GM10248 (cell line): ENCODE data around the gene ASB7.

ENCODE experiments used
- CTCF ChIA-PET: fragments of 300-600 bp; sonication (Branson Sonifier 250); formaldehyde crosslinking; extraction: SDS; loops from one replicate; lab custom pipeline; 2021; ENCODE audit warnings: antibody characterized with exemption; lab: Yijun Ruan, JAX
- POLR2A ChIA-PET: fragments of 350-650 bp; sonication (Branson Sonifier 250); formaldehyde crosslinking; extraction: SDS; loops from one replicate; lab custom pipeline; 2020; ENCODE audit warnings: antibody characterized with exemption; lab: Yijun Ruan, JAX
- DNase-seq: peaks from one replicate; pipeline ENCODE4 v3.0.0; 2012; ENCODE audit errors: extremely low spot score
- CTCF ChIP-seq: IDR thresholded peaks from 2 replicates; pipeline ENCODE4 v1.5.1; 2012; ENCODE audit warnings: mild to moderate bottlenecking, low read depth; ENCODE audit errors: extremely low read depth, missing control alignments, control extremely low read depth

ASB7 gene

GRCh38 chr15:100615801-100616200 lies 13.4 kb downstream of the ASB7 start:
- ChIA-PET CTCF (interaction anchor here (1.0 to 1.5 kb wide), 4 partner anchors 20 to 302 kb away, joined by 3 to 4 read pairs (median 4); no protein-coding TSS in a partner anchor), POLR2A (no interaction called here)
- TF ChIP-seq CTCF: no peak
- DNase-seq: no peak

GRCh38 chr15:100616700-100617099 lies 14.3 kb downstream of the ASB7 start:
- DNase-seq: no peak
- ChIA-PET CTCF (interaction anchor here (1.3 to 3.4 kb wide), 5 partner anchors 9 to 391 kb away, joined by 4 to 15 read pairs (median 4); no protein-coding TSS in a partner anchor), POLR2A (no interaction called here)
- no peak for TF ChIP-seq CTCF

GRCh38 chr15:100623301-100623700 lies 20.9 kb downstream of the ASB7 start:
- no peak for DNase-seq
- CTCF ChIA-PET: interaction anchor here (1.2 kb wide), 1 partner anchor 159 kb away, joined by 3 read pairs; no protein-coding TSS in a partner anchor
- POLR2A ChIA-PET: no interaction called here
- no peak for TF ChIP-seq CTCF

GRCh38 chr15:100627789-100628395 lies 25.5 kb downstream of the ASB7 start:
- peak; percentile 57 for DNase-seq
- ChIA-PET POLR2A (no interaction called here), CTCF (interaction anchor here (0.7 to 1.6 kb wide), 7 partner anchors 9 to 380 kb away, joined by 3 to 17 read pairs (median 4); no protein-coding TSS in a partner anchor)
- TF ChIP-seq CTCF: peak; percentile 77

GRCh38 chr15:100628746-100629145 lies 26.4 kb downstream of the ASB7 start:
- CTCF ChIA-PET: interaction anchor here (1.0 to 1.7 kb wide), 2 partner anchors 18 to 243 kb away, joined by 3 to 5 read pairs; no protein-coding TSS in a partner anchor
- no peak for TF ChIP-seq CTCF
- POLR2A ChIA-PET: no interaction called here
- no peak for DNase-seq

- CTCF ChIA-PET: interaction anchor here (0.7 to 1.1 kb wide), 2 partner anchors 286 to 377 kb away, joined by 3 to 4 read pairs; no protein-coding TSS in a partner anchor
- DNase-seq: no peak
- POLR2A ChIA-PET: interaction anchor here (0.6 kb wide), 1 partner anchor 285 kb away, joined by 3 read pairs; no protein-coding TSS in a partner anchor
- TF ChIP-seq CTCF: no peak
These were observed 29.4 kb downstream of the ASB7 start for GRCh38 chr15:100631831-100632230.
